ENCODE data around the gene SMYD3.

- TF ChIP-seq MXI1 (IDR thresholded peaks at IDR 0.05; ENCODE audit: borderline replicate concordance, low read depth, low read length) (no peak), KLF16 (CRISPR knock-in tag; IDR thresholded peaks at IDR 0.05) (no peak), CTCF (CRISPR knock-in tag; IDR thresholded peaks at IDR 0.05) (no peak), HNRNPUL1 (IDR thresholded peaks at IDR 0.05; ENCODE audit: low read depth, low read length) (no peak), ZBTB10 (CRISPR knock-in tag; IDR thresholded peaks at IDR 0.05; ENCODE audit: borderline replicate concordance) (no peak), ZNF749 (CRISPR knock-in tag; IDR thresholded peaks at IDR 0.05; ENCODE audit: borderline replicate concordance) (no peak), ZNF296 (CRISPR knock-in tag; conservative IDR thresholded peaks at IDR 0.05) (no peak), ZNF253 (CRISPR knock-in tag; IDR thresholded peaks at IDR 0.05; ENCODE audit: borderline replicate concordance) (no peak), ZNF282 (IDR thresholded peaks at IDR 0.05; ENCODE audit: partially characterized antibody) (no peak)
These were observed 232.9 kb downstream of the SMYD3 start for GRCh38 chr1:246274186-246274585.
